ENCODE data around the gene GORAB. TPM values are rescaled to one million over a fixed set of nuclear protein-coding genes. Genes with fewer than 3 reads are reported as not detected.
A peak's percentile ranks its signal among the peaks of the same experiment; 100 is the strongest.

The GORAB gene
- polyA plus RNA-seq, 1 donor (not counting 4 experiments of a cell fraction or from before 2014, with no cell fraction given) = 12.0 TPM

DNA sequence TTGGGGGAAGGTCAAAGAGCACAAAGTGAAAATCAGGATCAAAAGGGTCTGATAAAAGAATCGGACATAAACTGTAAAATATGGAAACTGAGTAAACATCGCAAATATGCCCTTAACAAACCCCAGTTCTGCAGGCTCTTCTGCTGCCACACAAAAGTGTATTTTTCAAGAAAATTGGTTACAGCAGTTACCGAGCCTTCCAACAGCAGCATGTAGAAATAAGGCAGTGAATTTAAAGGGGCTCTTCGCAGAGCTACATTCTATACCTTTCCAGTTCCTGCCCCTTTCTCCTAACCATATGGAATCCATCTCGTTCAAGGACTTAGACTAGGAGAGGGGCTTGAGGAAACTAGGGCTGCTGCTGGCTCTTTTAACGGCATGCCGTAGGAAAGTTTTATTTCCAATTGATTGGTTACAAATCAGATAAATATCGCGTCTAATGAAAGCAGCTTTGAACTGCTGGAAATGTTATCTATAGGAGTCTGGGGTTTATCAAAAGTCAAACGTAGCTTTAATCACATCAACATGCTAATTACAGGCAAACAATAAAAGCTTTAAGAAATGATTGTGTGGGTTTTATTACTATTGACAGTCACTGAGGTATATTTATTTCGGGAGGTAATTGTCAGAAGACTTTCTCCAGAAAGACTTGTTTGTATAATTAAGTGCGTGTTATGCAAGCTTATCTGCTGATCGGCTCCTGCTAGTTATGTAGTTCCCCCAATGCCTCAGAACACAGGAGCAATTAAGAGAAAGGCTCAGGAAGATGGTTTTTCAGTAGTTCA is 59.1 kb downstream of the GORAB start:
- no peak overlapping the region for H3K4me2 ChIP-seq (ENCODE audit: control insufficient read depth, extremely low read depth, insufficient read depth, low read depth, low read length)

DNA sequence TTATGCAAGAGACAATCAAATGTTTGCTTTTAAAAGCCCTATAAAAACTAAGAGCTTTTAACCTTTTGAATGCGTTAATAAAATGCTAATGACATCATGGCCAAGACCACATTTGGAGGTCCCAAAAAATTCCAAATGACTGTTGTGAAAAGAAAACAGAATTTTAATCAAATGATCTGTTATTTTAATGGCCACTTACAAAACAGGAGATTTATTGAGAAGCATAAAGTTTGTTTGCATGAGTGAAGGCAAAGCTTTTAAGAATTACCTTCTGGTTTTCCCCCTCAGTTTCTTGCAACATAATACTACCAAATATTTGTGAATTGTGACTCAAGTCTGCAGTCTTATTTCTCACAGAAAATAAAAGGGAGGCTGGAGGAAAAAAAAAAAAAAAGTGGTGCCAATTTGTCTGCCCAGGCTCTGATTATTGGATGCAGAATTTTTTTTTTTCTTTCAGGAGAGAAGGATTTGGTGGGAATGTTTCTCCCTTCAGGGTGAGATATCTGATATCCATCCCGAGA is 60.7 kb downstream of the GORAB start:
- Histone ChIP-seq H3K79me2 (ENCODE audit: control insufficient read depth, insufficient read depth, low read length) (no peaks in the 10 kb centered on the region), H3K4me1 (ENCODE audit: control insufficient read depth, extremely low read depth, insufficient read depth, low read length) (peaks cover 3% of the 10 kb centered on the region), H2AFZ (ENCODE audit: control insufficient read depth, low read length) (no peak overlapping the region), H3K36me3 (ENCODE audit: control insufficient read depth in 2 of 2, extremely low read depth in 1 of 2, insufficient read depth in 2 of 2, low read length in 2 of 2) (no peaks in the 10 kb centered on the region), H3K9me1 (ENCODE audit: control insufficient read depth, extremely low read depth, insufficient read depth, low read length) (no peaks in the 10 kb centered on the region), H3K27ac (ENCODE audit: control insufficient read depth, insufficient read depth, low read length) (no peak overlapping the region), H3K4me2 (ENCODE audit: control insufficient read depth, extremely low read depth, insufficient read depth, low read depth, low read length) (no peak overlapping the region), H4K20me1 (ENCODE audit: control insufficient read depth, extremely low read depth, insufficient read depth, low read length) (no peaks in the 10 kb centered on the region), H3K9ac (ENCODE audit: control insufficient read depth, extremely low read depth, insufficient read depth, low read length) (no peak overlapping the region), H3K27me3 (ENCODE audit: control insufficient read depth, extremely low read depth, insufficient read depth, low read length) (no peaks in the 10 kb centered on the region), H3K9me3 (ENCODE audit: control insufficient read depth, low read depth, low read length) (no peaks in the 10 kb centered on the region), H3K4me3 (ENCODE audit: control insufficient read depth in 2 of 3, extremely low read depth in 1 of 3, insufficient read depth in 2 of 3, low read depth in 1 of 3, low read length in 3 of 3) (no peak overlapping the region)
- dilution Hi-C loops (cut with MboI; ENCODE audit: extremely low pct_ligation_motif_present, low sequenced_read_pairs) = no loop called here
- FAIRE-seq (no peak), DNase-seq (ENCODE audit: low read depth, low spot score) (no peak)
- no peak for TF ChIP-seq EZH2 (IDR thresholded peaks at IDR 0.05; ENCODE audit: low read length)
- TF ChIP-seq, protein P1, sequence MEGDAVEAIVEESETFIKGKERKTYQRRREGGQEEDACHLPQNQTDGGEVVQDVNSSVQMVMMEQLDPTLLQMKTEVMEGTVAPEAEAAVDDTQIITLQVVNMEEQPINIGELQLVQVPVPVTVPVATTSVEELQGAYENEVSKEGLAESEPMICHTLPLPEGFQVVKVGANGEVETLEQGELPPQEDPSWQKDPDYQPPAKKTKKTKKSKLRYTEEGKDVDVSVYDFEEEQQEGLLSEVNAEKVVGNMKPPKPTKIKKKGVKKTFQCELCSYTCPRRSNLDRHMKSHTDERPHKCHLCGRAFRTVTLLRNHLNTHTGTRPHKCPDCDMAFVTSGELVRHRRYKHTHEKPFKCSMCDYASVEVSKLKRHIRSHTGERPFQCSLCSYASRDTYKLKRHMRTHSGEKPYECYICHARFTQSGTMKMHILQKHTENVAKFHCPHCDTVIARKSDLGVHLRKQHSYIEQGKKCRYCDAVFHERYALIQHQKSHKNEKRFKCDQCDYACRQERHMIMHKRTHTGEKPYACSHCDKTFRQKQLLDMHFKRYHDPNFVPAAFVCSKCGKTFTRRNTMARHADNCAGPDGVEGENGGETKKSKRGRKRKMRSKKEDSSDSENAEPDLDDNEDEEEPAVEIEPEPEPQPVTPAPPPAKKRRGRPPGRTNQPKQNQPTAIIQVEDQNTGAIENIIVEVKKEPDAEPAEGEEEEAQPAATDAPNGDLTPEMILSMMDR (optimal IDR thresholded peaks at IDR 0.05 in 1 of 3, IDR thresholded peaks at IDR 0.05 in 1 of 3, conservative IDR thresholded peaks at IDR 0.05 in 1 of 3; ENCODE audit: extremely low read depth in 1 of 3, insufficient read depth in 2 of 3, low read length in 3 of 3) = no peak

More for the DNA sequence above, 59.1 kb downstream of the GORAB start:
- dilution Hi-C loops (cut with MboI; ENCODE audit: extremely low pct_ligation_motif_present, low sequenced_read_pairs) = no loop called here
- no peaks in the 10 kb centered on the region for H4K20me1 ChIP-seq (ENCODE audit: control insufficient read depth, extremely low read depth, insufficient read depth, low read length)
- TF ChIP-seq EZH2 (IDR thresholded peaks at IDR 0.05; ENCODE audit: low read length) = no peak
- TF ChIP-seq, protein P1 (optimal IDR thresholded peaks at IDR 0.05 in 1 of 3, IDR thresholded peaks at IDR 0.05 in 1 of 3, conservative IDR thresholded peaks at IDR 0.05 in 1 of 3; ENCODE audit: extremely low read depth in 1 of 3, insufficient read depth in 2 of 3, low read length in 3 of 3) = no peak
- no peaks in the 10 kb centered on the region for H3K27me3 ChIP-seq (ENCODE audit: control insufficient read depth, extremely low read depth, insufficient read depth, low read length)
- no peak overlapping the region for H3K9ac ChIP-seq (ENCODE audit: control insufficient read depth, extremely low read depth, insufficient read depth, low read length)
- peak overlapping the region; percentile 13 for H2AFZ ChIP-seq (ENCODE audit: control insufficient read depth, low read length)
- H3K4me3 ChIP-seq (ENCODE audit: control insufficient read depth in 2 of 3, extremely low read depth in 1 of 3, insufficient read depth in 2 of 3, low read depth in 1 of 3, low read length in 3 of 3) = no peak overlapping the region
- FAIRE-seq (no peak), DNase-seq (ENCODE audit: low read depth, low spot score) (no peak)
- H3K4me1 ChIP-seq (ENCODE audit: control insufficient read depth, extremely low read depth, insufficient read depth, low read length) = peaks cover 3% of the 10 kb centered on the region
- no peaks in the 10 kb centered on the region for H3K9me3 ChIP-seq (ENCODE audit: control insufficient read depth, low read depth, low read length)
- H3K9me1 ChIP-seq (ENCODE audit: control insufficient read depth, extremely low read depth, insufficient read depth, low read length) = no peaks in the 10 kb centered on the region
- H3K27ac ChIP-seq (ENCODE audit: control insufficient read depth, insufficient read depth, low read length) = no peak overlapping the region
- no peaks in the 10 kb centered on the region for H3K36me3 ChIP-seq (ENCODE audit: control insufficient read depth in 2 of 2, extremely low read depth in 1 of 2, insufficient read depth in 2 of 2, low read length in 2 of 2)
- no peaks in the 10 kb centered on the region for H3K79me2 ChIP-seq (ENCODE audit: control insufficient read depth, insufficient read depth, low read length)

Measured in keratinocyte (primary cell).